Loucy (cell line): ENCODE results near the gene PKD2L1.
"Not testable (repeated sequence)": the region's sequence is repeated elsewhere in the genome, so short reads cannot be mapped to it uniquely, and the experiment has no call there.

Experiments
- H2AFZ ChIP-seq: fragments of 200-600 bp; sonication (generic); 2 replicates; pipeline ENCODE4 v1.6.0; 2016; ENCODE audit warnings: antibody characterized with exemption, mild to moderate bottlenecking, low read length, moderate library complexity
- H3F3A ChIP-seq: fragments of 200-600 bp; 2 replicates; pipeline ENCODE4 v1.6.0; 2016; ENCODE audit warnings: antibody characterized with exemption, low read depth, mild to moderate bottlenecking
- H3K27me3 ChIP-seq: fragments of 200-600 bp; sonication (generic); 2 replicates; pipeline ENCODE4 v1.6.1; 2014; ENCODE audit warnings: low read length, mild to moderate bottlenecking; ENCODE audit not compliant: insufficient read depth, poor library complexity, severe bottlenecking
- H3K36me3 ChIP-seq: fragments of 200-600 bp; sonication (generic); 2 replicates; pipeline ENCODE4 v1.6.1; 2016; ENCODE audit warnings: low read length; ENCODE audit not compliant: insufficient read depth
- H3K4me1 ChIP-seq: fragments of 200-600 bp; sonication (generic); 2 replicates; pipeline ENCODE4 v1.5.1; 2014; ENCODE audit warnings: low read length, mild to moderate bottlenecking; ENCODE audit not compliant: insufficient read depth, poor library complexity, severe bottlenecking
- H3K4me2 ChIP-seq: fragments of 200-600 bp; sonication (generic); 2 replicates; pipeline ENCODE4 v1.6.0; 2014; ENCODE audit warnings: antibody characterized with exemption, low read length, low read depth, mild to moderate bottlenecking; ENCODE audit not compliant: poor library complexity, severe bottlenecking
- H3K4me3 ChIP-seq: fragments of 200-600 bp; sonication (generic); 2 replicates; pipeline ENCODE4 v1.5.1; 2014; ENCODE audit warnings: low read length, mild to moderate bottlenecking, mixed read lengths; ENCODE audit not compliant: poor library complexity, severe bottlenecking
- H3K79me2 ChIP-seq: fragments of 200-600 bp; sonication (generic); 2 replicates; pipeline ENCODE4 v1.6.1; 2014; ENCODE audit warnings: low read length; ENCODE audit not compliant: insufficient read depth
- H3K9ac ChIP-seq: fragments of 200-600 bp; sonication (generic); 2 replicates; pipeline ENCODE4 v1.6.0; 2014; ENCODE audit warnings: mild to moderate bottlenecking, low read depth, low read length, moderate library complexity; ENCODE audit not compliant: poor library complexity, severe bottlenecking
- H3K9me2 ChIP-seq: fragments of 200-600 bp; sonication (generic); replicated peaks from 2 replicates; pipeline ENCODE4 v1.6.1; 2016; ENCODE audit warnings: low read depth, low read length, mixed read lengths
- H3K9me3 ChIP-seq: fragments of 200-600 bp; sonication (generic); 2 replicates; pipeline ENCODE4 v1.6.1; 2014; ENCODE audit warnings: mild to moderate bottlenecking, antibody characterized with exemption, low read length, low read depth; ENCODE audit not compliant: insufficient read depth
- H4K20me1 ChIP-seq: fragments of 200-600 bp; sonication (generic); 2 replicates; pipeline ENCODE4 v1.6.0; 2014; ENCODE audit warnings: antibody characterized with exemption, low read length, mild to moderate bottlenecking; ENCODE audit not compliant: insufficient read depth, poor library complexity, severe bottlenecking
- CTCF ChIP-seq: fragments of 200-600 bp; sonication (generic); conservative IDR thresholded peaks from 2 replicates; pipeline ENCODE4 v1.5.1; 2014; ENCODE audit warnings: mild to moderate bottlenecking, antibody characterized with exemption, low read length
- EZH2phosphoT487 ChIP-seq: fragments of 200-600 bp; IDR thresholded peaks from 2 replicates; pipeline ENCODE4 v1.6.1; 2018; ENCODE audit warnings: antibody characterized with exemption, mild to moderate bottlenecking, moderate library complexity, borderline replicate concordance

PKD2L1 gene

GRCh38 chr10:100330079-100330478, at the start of gene PKD2L1:
Gene PKD2L1, minus strand, starts transcription at chr10:100330228. Its CDS starts 125 bp downstream, at chr10:100330103.
- H3K79me2 ChIP-seq, result no peaks in the 10 kb centered on the region
- H3K9me2 ChIP-seq, result no peaks in the 10 kb centered on the region
- no peaks in the 10 kb centered on the region for H3K27me3 ChIP-seq
- H3K9me3 ChIP-seq, result no peaks in the 10 kb centered on the region
- no peak within 1 kb of the TSS for H3K4me2 ChIP-seq
- H2AFZ ChIP-seq, result no peak within 1 kb of the TSS
- H4K20me1 ChIP-seq, result no peaks in the 10 kb centered on the region
- H3K4me1 ChIP-seq, result peaks cover 17% of the 10 kb centered on the region
- no peak for TF ChIP-seq EZH2phosphoT487
- TF ChIP-seq CTCF, result no peak
- H3K4me3 ChIP-seq, result no peak within 1 kb of the TSS
- no peaks in the 10 kb centered on the region for H3K36me3 ChIP-seq
- no peaks in the 10 kb centered on the region for H3F3A ChIP-seq
- no peak within 1 kb of the TSS for H3K9ac ChIP-seq

GRCh38 chr10:100377830-100378229, 47.8 kb upstream of the PKD2L1 start:
- Histone ChIP-seq H3K4me2 (no peak overlapping the region), H3K27me3 (no peaks in the 10 kb centered on the region), H3K9me2 (no peaks in the 10 kb centered on the region), H3K4me1 (peaks cover 19% of the 10 kb centered on the region), H3K36me3 (no peaks in the 10 kb centered on the region), H3K9me3 (no peaks in the 10 kb centered on the region), H3K4me3 (no peak overlapping the region), H2AFZ (no peak overlapping the region), H4K20me1 (no peaks in the 10 kb centered on the region), H3F3A (no peaks in the 10 kb centered on the region), H3K79me2 (peaks cover 25% of the 10 kb centered on the region), H3K9ac (no peak overlapping the region)
- TF ChIP-seq CTCF (no peak), EZH2phosphoT487 (no peak)

- not testable (repeated sequence) for H3K9ac ChIP-seq, H3K36me3 ChIP-seq, H3K27me3 ChIP-seq, H3K4me2 ChIP-seq, H3K4me3 ChIP-seq, H2AFZ ChIP-seq, H3K9me2 ChIP-seq, H3F3A ChIP-seq, H3K9me3 ChIP-seq, H4K20me1 ChIP-seq
- peaks cover 26% of the 10 kb centered on the region for H3K79me2 ChIP-seq
- peaks cover 26% of the 10 kb centered on the region for H3K4me1 ChIP-seq
Observed at GRCh38 chr10:100376656-100377055, 46.6 kb upstream of the PKD2L1 start.

GRCh38 chr10:100374677-100375353, 44.8 kb upstream of the PKD2L1 start:
- Histone ChIP-seq H3K9ac (peak overlapping the region; percentile 94), H3K79me2 (peaks cover 26% of the 10 kb centered on the region), H3K4me2 (peak overlapping the region; percentile 83), H3K4me3 (peak overlapping the region; percentile 82), H3K4me1 (peaks cover 45% of the 10 kb centered on the region), H3F3A (peaks cover 11% of the 10 kb centered on the region; the same call in 1 of the 2 replicates)
- H4K20me1 ChIP-seq, H3K9me2 ChIP-seq, H3K36me3 ChIP-seq, H2AFZ ChIP-seq, H3K27me3 ChIP-seq, H3K9me3 ChIP-seq: not testable (repeated sequence)
